SHP77 (cell line): Measurements from ENCODE around the gene NDUFB4.
"Not testable (repeated sequence)": the region's sequence is repeated elsewhere in the genome, so short reads cannot be mapped to it uniquely, and the experiment has no call there.

Experiments used
- DNase-seq, 2 experiments: peaks; one replicate each; lab custom pipeline; 2025; lab: John Stamatoyannopoulos, UW

Gene NDUFB4

DNA sequence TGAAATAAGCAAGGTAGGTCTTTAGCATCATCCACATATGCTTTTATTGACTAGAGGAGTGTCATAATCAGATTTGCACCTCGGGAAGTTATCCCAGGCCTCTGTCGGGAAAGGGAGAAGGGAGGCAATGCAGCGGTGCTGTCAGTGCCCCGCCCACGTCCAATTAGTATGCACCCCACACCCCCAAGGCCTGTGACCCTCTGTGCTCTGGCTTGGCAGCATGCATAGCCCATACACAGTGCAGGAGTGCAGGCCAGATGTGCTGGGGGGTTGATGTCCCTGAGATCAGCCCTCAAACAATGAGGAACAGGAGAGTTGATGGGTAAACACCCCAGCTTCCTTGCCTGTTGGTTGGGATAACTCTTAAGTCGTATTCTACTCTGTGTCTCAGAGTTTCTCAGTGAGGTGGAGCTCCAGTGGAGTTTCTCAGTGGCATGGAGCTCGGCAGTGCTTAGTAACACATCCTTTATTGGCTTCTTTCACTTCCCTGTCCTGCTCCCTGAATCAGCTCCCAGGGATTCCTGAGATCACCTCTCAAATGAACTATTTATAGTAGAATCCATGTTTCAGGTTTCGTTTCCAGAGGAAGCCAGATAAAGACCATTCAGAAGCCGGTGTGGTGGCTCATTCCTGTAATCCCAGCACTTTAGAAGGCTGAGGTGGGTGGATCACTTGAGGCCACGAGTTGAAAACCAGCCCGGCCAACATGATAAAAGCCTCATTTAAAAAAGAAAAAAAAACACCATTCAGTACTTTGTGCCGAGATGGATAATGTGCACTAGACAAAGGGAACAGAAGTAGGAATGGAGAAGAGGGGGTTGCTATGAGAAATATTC lies 26.7 kb upstream of the NDUFB4 start:
- DNase-seq, result no peak

DNA sequence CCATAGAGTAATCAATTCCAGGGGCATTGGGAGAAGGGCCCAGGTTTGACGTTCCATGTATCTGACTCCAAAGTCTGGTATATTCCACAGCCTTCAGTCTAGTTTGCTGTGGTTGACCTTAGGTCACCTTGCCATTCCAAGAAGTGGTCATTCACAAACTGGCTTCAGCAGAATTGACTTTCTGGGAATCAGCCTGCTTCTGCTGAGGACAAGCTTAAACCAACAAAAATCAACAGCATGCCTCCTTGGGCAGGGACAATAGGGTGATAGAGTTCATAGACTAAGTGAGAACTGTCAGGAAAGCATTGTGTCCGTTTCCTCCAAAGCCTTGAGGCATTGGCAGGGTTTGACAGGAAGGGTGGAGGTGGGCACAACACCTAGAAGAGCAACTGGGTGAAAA lies 24.1 kb upstream of the NDUFB4 start:
- DNase-seq, result no peak

DNA sequence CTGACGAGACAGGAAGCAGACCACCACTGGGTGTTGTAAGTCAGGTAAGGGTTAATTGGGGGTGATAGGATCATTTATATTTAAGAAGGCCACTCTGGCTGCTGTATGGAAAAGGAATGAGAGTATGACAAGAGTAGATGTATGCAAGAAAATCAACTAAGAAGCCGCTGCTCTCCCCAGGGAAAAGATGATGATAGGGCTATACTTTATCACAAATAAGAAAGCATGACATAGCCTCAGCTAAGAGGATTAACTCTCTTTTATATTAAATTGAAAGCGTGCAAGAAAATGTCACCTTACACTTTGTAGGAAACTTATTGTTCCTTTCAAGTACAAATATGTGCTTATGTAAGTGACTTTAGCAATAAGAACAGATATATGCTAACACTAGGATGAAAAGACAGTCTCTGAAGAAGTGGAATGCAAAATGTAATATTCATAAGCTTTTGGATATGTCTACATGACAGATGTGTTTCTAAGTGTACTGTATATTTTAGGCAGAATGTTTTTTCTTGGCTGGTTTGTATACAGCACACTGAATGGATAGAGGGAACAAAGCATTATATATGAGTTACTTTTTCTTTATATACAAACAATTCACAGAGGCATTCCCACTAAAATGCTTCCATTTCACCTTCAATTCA lies 8.7 kb upstream of the NDUFB4 start:
- DNase-seq, result no peak

DNA sequence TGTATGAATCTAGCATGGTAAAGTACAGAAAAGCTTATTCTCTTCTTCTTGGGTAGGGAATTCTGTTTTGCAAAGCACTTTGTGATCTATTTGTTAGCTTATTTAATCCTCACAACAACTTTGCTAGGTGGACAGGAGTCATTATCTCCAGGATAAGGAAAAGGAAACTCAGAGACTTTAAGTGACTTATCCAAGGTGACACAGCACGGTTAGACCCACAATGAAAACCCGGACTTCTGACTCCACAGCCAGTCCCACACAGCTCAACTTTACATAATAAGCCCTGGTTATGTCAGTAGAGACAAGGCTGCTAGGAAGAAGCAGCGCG lies 384 bp upstream of the NDUFB4 start:
- no peak for DNase-seq

DNA sequence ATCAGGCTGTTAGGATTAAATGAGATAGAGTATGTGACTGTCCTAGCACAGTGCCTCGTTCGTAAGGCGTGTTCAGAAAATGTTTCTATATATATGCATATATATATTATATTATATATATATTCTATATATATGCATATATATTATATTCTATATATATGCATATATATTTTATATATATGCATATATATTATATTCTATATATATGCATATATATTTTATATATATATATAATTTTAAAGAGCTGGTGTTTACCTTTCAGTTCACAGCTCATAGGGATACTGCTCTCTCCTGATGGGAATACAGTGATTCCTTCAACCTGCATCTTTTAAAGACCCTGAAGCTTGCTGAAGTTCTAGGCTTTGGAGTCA lies 702 bp downstream of the NDUFB4 start:
- DNase-seq, result no peak

DNA sequence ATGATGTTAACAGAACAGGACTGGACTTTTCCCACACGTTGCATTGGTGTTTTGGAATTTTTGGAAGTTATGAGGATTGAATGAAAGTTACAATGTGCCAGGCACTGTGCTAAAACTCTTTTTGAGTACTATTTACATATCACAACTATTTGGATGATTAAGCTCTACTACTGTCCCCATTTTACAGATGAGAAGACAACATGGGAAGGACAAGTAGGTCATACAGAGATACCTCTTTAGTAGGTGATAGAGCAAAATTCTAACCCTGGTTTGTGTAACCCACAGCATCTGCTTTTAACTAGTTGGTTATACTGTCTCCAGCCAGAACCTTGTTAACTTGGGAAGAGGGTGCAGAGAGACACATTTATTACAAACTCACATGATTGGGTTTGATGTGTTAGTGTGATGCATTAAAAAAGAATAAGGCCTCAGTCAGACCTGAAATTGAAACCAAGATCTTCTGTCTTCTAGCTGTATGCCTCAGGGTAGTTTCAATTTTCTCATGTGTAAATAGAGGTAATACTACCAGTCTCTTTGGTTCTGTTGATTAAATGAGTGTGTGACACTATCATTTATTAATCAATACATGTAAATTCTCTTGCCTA lies 1.4 kb downstream of the NDUFB4 start:
- DNase-seq, result no peak

DNA sequence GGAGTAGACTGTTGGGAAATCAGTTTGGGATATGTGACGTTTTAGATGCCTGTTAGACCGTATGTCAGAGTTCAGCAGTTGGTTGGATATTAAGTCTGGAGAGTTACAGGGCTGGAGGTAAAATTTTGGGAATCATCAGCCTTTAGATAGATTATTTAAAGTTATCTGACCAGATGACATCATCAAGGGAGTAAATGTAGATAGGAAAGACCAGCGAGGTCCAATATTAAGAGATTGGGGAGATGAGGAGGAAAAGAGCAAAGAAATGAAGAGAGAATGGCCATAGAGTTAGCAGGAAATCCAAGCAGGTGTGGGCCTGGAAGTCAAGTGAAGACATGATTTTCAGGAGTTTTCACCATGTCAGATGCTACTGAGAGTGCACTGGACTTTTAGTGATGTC lies 3.1 kb downstream of the NDUFB4 start:
- no peak for DNase-seq

DNA sequence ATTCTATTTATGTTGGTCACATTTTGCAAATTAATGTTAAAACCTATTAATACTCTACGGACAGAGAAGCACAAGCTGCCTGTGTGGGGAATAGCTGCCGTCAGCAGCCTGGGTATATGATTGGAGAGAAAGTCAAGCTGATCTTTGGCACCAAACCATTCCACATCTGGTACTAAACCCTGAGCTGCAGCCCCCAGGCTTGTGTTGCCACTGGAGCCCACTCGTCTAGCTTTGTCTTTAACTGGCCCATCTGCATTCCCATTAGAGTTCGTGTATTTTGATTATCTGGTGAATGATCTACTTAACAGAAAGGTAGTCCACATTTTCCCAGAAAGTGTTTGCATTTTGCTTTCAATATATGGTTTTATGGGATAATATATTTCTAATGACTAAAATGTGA lies 5.4 kb downstream of the NDUFB4 start:
- DNase-seq, result no peak

DNA sequence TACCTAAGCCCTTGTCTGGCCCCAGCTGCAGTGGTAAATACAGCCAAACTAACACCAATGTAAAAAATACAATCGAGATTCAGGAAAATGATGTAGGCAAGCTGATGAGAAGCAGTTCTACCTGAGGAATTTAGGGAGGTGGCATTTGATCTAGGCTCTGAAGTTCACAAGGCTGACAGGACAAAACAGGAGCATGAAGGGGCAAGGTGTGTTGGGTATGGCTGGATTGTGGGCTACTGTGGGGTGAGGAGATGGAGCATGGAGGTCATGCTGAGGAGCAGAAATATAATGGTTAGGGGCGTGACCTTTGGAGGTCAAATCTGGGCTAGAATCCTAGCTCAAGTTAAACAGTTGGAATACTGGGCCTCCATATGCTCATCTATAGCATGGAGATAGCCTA lies 6.5 kb downstream of the NDUFB4 start:
- no peak for DNase-seq

DNA sequence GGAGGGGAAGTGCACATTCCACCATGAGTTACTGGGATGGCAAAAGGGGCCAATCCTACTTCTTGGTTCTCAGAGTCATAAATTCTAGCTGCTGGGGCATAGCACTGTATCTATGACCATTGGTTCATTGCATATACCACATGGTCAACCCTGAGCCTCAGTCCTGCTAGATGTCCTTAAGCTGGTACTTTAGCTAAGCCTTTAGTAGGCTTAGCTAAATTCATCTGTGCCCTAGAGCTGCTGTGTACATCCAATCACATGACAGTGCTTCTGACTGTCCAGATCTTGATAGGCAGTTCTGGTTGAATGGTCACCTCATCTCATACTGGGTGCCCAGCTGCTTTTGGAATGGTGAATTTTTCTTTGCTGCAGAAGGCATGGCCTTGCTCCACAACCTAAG lies 8.2 kb downstream of the NDUFB4 start:
- DNase-seq, result no peak

DNA sequence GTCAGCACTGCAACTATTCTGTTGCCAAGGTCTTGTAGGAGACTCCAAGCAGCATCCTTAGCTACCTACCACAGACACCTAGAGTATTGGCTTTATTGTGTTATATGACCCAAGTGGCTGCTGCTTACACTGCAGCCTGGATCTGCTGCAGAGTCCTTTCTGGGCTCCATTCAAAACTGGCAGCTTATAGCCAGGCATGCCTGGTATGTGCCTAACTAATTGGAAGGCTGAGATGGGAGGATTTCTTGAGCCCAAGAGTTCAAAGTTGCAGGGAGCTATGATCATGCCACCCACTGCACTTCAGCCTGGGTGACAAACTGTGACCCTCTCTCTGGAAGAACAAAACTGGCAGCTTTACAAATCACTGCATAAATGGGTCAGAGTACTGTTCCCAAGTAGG lies 8.6 kb downstream of the NDUFB4 start:
- DNase-seq, result no peak

DNA sequence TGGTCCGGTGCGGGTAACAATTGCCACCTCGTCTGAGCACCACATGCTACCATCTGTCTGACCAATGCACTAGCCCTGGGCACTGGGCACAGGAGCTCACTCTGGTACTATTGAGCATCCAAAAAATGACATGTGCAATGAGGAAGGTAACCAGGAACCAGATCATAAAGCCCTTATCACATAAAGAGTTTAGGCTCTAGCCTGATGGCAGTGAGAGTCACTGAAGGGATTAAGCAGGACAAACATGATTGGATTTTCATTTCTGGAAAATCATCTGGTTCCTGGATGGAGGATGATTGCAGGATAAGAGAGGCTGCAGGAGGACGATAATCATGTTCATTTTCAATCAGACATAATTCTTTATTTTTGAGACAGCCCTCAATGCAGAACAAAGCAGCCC lies 12.4 kb downstream of the NDUFB4 start:
- DNase-seq, result no peak

DNA sequence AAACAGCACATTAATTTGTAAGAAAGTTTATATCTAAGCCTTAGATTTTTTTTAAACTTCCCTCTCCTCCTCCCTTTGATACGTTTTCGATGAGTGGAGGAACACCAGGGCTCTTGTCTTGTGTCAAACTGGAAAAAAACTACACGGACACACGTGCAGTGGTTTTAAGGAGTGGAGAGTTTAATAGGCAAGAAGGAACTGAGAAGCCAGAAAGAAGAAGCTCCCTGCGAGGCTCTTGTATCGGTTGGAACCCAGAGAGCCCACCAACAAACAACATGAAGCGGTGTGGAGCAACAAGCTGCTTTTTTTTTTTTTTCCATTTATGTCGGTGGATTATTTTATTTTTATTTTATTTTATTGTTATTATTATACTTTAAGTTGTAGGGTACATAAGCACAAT lies 18.6 kb downstream of the NDUFB4 start:
- no peak for DNase-seq

DNA sequence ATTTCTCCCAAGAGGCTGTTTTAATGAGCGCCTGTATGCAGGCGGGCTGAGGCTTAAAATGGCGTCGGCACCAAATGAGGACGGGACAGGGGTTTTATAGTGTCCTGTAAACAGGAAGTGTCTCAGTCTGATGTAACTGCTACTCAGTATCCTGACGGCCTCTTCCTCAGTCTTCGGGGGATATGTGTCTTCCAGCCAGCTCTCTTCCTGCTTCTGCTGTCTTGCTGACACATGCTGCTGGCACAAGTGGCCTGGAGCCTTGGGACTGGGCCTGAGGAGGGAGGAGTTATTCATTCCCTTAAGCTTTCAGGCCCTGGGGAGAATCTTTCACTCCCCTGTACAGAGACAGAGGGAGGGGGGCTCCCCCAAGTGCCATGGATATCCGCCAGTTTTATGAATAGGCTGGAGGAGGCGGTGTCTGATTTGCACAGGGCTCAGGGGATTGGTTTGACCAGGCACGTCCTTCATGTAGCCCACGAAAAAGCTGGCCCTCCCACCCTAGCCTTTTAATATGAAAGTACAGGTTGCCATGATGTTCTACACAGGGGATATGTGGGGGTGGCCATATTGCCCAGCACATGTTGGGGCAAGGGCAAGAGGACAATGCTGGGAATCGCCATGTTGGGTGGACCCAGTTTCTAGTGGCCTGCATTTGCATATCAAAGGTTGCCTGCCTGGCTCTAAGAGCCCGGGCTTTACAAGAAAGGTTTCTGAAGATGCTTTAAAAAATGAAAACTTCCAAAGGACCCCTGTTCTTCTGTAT lies 19.9 kb downstream of the NDUFB4 start:
- DNase-seq, result peak in 1 of 2 experiments; percentile 17

DNA sequence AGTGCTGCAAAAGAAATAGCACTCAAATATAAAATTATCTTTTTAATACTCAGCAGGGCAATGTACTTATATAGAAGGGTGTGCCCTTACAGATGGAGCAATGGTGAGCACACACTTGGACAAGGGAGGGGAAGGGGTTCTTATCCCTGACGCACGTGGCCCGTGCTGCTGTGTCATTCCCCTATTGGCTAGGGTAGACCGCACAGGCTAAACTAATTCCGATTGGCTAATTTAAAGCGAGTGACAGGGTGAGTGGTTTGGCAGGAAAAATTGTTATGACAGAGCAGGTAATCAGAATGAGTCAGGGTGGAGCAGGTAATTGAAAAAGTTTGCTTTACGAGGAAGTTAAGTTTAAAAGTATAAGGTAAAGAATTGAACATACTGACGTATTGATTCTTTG lies 20.6 kb downstream of the NDUFB4 start:
- not testable (repeated sequence) for DNase-seq

DNA sequence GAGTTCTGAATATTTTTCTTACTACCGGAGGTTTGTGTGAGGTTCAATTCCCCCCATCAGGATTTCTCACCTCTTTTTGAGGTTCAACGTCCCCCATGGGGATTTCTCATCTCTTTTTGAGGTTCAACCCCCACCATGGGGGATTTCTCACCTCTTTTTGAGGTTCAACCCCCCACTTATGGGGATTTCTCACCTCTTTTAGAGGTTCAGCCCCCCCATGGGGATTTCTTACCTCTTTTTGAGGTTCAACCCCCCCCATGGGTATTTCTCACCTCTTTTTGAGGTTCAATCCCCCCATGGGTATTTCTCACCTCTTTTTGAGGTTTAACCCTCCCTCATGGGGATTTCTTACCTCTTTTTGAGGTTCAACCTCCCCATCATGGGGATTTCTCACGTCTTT lies 26.3 kb downstream of the NDUFB4 start:
- DNase-seq, result no peak

DNA sequence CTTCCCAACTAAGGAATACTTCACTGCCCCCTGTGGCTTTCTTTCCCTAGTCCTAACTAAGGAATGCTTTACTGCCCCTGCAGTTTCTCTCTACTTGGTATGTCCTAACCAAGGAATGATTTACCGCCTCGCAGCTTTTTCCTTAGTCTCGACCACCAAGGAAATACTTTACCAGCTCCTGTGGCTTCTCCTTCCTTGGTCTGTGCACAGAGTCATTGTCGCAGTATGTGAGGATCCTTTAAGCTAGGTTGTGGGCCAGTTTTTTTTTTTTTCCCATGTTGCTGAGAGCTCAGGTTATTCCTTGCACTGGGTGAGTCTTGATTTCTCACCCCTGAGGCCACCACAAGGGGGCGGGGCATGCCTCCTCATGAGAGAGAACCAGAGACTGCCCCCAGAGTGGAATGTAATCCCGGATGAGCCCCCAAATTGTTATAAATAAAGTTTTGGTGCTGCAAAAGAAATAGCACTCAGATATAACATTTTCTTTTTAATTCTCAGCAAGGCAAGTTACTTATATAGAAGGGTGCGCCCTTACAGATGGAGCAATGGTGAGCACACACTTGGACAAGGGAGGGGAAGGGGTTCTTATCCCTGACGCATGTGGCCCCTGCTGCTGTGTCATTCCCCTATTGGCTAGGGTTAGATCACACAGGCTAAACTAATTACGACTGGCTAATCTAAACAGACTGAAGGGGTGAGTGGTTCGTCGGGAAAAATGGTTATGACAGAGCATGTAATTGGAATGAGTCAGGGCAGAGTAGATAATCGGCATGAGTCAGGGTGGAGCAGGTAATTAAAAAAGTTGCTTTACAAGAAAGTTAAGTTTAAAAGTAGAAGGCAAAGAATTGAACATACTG lies 27.0 kb downstream of the NDUFB4 start:
- peak; percentile 67 to 79 for DNase-seq

DNA sequence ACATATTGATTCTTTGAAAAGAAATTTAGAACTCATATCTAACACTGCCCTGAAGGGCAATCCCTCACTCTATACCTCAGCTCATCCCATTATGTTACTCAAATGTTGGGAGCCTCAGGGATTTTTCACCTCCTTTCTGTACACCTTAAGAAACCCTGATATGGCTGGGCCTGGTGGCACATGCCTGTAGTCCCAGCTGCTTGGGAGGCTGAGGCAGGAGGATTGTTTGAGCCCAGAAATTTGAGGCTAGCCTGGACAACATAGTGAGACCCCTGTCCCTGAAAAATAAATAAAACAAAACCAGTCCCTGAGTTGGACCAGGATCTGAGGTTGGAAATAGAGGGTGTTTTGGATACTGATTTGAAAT lies 27.6 kb downstream of the NDUFB4 start:
- no peak for DNase-seq

DNA sequence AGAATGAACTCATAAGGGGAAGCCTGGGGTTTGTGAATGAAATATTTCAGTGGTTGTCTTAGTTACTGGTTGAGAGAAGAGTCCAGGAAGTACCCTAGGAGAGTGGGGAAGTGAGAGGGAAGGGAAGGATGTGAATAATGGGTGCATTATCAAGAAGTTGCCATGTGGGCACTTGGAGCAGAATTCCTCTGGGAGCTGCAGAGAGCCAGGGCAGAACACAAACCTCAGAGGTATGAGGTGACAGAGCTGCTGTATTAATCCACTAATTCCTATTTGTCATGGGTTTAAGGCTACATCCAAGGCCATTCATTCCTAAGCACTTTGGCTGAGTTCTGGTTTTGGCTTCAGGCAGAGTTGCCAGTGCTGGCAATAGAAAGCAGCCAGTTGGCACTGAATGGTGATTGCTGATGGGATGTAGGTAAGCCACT lies 29.0 kb downstream of the NDUFB4 start:
- DNase-seq, result no peak

DNA sequence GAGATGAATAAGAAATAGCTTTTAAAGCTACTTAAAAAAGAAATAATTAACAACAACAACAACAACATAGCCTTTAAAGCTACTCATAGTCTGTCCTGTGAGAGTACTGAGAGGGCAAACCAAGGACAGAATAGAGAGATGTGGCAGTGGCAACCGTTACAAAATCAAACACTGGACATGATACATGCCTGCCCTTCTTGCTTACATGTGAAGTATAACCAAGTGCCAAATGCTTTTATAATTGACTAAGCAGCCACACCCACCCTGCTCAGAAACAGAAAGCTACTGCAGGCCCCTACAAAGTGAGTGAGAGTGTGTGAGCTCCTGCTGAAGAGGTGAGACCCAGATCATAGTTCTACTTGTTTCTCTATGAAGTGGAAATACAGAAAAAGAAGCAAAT lies 38.4 kb downstream of the NDUFB4 start:
- DNase-seq, result no peak

DNA sequence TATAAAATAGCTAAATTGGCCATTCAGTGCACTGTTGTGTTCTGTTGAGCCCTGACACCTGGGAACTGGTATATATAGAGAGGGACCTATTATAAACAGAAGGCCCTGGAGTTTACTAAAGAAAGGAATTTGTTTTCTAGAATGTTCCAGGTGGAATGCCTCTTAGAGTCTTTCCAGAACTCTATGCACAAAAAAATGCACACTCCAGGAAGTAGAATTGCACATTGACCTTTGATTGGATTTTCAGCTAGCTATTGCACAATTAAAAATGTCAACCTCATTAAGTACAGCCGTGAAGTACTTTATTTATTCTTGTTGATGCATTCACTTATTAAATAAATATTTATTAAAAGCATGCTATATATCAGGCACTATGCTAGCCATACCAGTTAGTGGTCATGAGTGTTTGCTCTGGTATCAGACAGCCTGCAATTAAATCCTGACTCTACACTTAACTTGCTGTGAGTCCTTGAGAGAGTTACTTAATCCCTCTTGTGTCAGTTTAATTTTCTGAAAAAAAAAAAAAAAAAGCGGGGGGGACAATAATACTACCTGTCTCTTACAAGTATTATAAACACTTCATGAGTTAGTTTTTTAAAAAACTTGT lies 40.8 kb downstream of the NDUFB4 start:
- DNase-seq, result no peak
